T-helper 17 cell (primary cell): ENCODE measurements around the gene LYRM4. TPM values are rescaled to one million over a fixed set of nuclear protein-coding genes. Genes with fewer than 3 reads are reported as not detected.

Source experiments
- ATAC-seq: fragments of 150-1000 bp; cut with Tn5 transposase; 2 replicates; pipeline ENCODE4 v1.10.0; 2021; ENCODE audit warnings: mild to moderate bottlenecking, moderate library complexity
- DNase-seq, 3 donors: peaks; one replicate each; pipeline versions ENCODE4 v3.0.0 to v3.0.0-alpha.2; 2020 to 2021
- H3K9me3 ChIP-seq: one replicate; pipeline ENCODE4 v1.7.0; 2013; ENCODE audit warnings: low read length, mild to moderate bottlenecking; ENCODE audit not compliant: control insufficient read depth, poor library complexity, severe bottlenecking
- H3K27ac Mint-ChIP-seq: one replicate; pipeline ENCODE4 v1.8.0; 2022; ENCODE audit warnings: mild to moderate bottlenecking, moderate library complexity, mixed read lengths
- H3K27me3 Mint-ChIP-seq: one replicate; pipeline ENCODE4 v1.8.0; 2022; ENCODE audit warnings: mixed read lengths
- H3K36me3 Mint-ChIP-seq: one replicate; pipeline ENCODE4 v1.8.0; 2022; ENCODE audit warnings: low read depth, mixed read lengths
- H3K4me1 Mint-ChIP-seq: one replicate; pipeline ENCODE4 v1.8.0; 2022; ENCODE audit warnings: mild to moderate bottlenecking, mixed read lengths
- H3K4me3 Mint-ChIP-seq: one replicate; pipeline ENCODE4 v1.8.0; 2022; ENCODE audit warnings: mild to moderate bottlenecking, moderate library complexity, mixed read lengths
- total RNA-seq, 4 donors: library from RNA in 2 of 4; stranded (reverse) in 2 of 4; gene quantifications; one replicate each; pipeline ENCODE4 v1.2.3 and lab custom pipeline; 2022 to 2026

Gene LYRM4
- total RNA-seq, 2 donors from 2014 or later, result 14.6 to 19.2 TPM

- Mint-ChIP-seq H3K27me3 (no peaks in the 10 kb centered on the region), H3K4me3 (no peak overlapping the region), H3K27ac (no peak overlapping the region), H3K4me1 (peaks cover 2% of the 10 kb centered on the region), H3K36me3 (no peaks in the 10 kb centered on the region)
- DNase-seq, result no peak
- no peaks in the 10 kb centered on the region for H3K9me3 ChIP-seq
- ATAC-seq, result no peak
Measured at GRCh38 chr6:5103250-5103649, 157.5 kb downstream of the LYRM4 start.

- no peak for ATAC-seq
- no peaks in the 10 kb centered on the region for H3K36me3 Mint-ChIP-seq
- H3K4me1 Mint-ChIP-seq, result peaks cover 2% of the 10 kb centered on the region
- DNase-seq, result no peak
- H3K4me3 Mint-ChIP-seq, result no peak overlapping the region
- H3K9me3 ChIP-seq, result no peaks in the 10 kb centered on the region
- no peak overlapping the region for H3K27ac Mint-ChIP-seq
- no peaks in the 10 kb centered on the region for H3K27me3 Mint-ChIP-seq
Measured at GRCh38 chr6:5102267-5102970, 158.3 kb downstream of the LYRM4 start.

- Mint-ChIP-seq H3K36me3 (no peaks in the 10 kb centered on the region), H3K4me3 (no peak overlapping the region), H3K27me3 (no peaks in the 10 kb centered on the region), H3K4me1 (peaks cover 2% of the 10 kb centered on the region), H3K27ac (no peak overlapping the region)
- no peaks in the 10 kb centered on the region for H3K9me3 ChIP-seq
- DNase-seq, result no peak
- no peak for ATAC-seq
Measured at GRCh38 chr6:5100806-5101205, 159.9 kb downstream of the LYRM4 start.

- H3K9me3 ChIP-seq, result no peaks in the 10 kb centered on the region
- Mint-ChIP-seq H3K4me1 (peaks cover 2% of the 10 kb centered on the region), H3K27ac (no peak overlapping the region), H3K4me3 (no peak overlapping the region), H3K36me3 (peaks cover 3% of the 10 kb centered on the region), H3K27me3 (peaks cover 3% of the 10 kb centered on the region)
- DNase-seq (no peak), ATAC-seq (no peak)
Measured at GRCh38 chr6:5099537-5099936, 161.2 kb downstream of the LYRM4 start.

- H3K4me1 Mint-ChIP-seq, result peaks cover 2% of the 10 kb centered on the region
- peaks cover 11% of the 10 kb centered on the region for H3K27me3 Mint-ChIP-seq
- DNase-seq (no peak), ATAC-seq (no peak)
- H3K27ac Mint-ChIP-seq, result no peak overlapping the region
- peaks cover 3% of the 10 kb centered on the region for H3K36me3 Mint-ChIP-seq
- H3K4me3 Mint-ChIP-seq, result no peak overlapping the region
- H3K9me3 ChIP-seq, result no peaks in the 10 kb centered on the region
Measured at GRCh38 chr6:5098501-5099270, 162.1 kb downstream of the LYRM4 start.

- Mint-ChIP-seq H3K4me1 (peaks cover 3% of the 10 kb centered on the region), H3K27me3 (peaks cover 25% of the 10 kb centered on the region), H3K36me3 (peaks cover 3% of the 10 kb centered on the region), H3K4me3 (no peak overlapping the region), H3K27ac (no peak overlapping the region)
- no peak for DNase-seq
- H3K9me3 ChIP-seq, result no peaks in the 10 kb centered on the region
- no peak for ATAC-seq
Measured at GRCh38 chr6:5096482-5096881, 164.3 kb downstream of the LYRM4 start.

GRCh38 chr6:5095236-5095635 lies 165.5 kb downstream of the LYRM4 start:
- Mint-ChIP-seq H3K4me3 (no peak overlapping the region), H3K4me1 (peaks cover 5% of the 10 kb centered on the region), H3K27ac (no peak overlapping the region), H3K36me3 (peaks cover 3% of the 10 kb centered on the region), H3K27me3 (peaks cover 37% of the 10 kb centered on the region)
- ATAC-seq (no peak), DNase-seq (no peak)
- no peaks in the 10 kb centered on the region for H3K9me3 ChIP-seq

GRCh38 chr6:5094327-5094726 lies 166.4 kb downstream of the LYRM4 start:
- peaks cover 3% of the 10 kb centered on the region for H3K36me3 Mint-ChIP-seq
- no peaks in the 10 kb centered on the region for H3K9me3 ChIP-seq
- no peak for DNase-seq
- peaks cover 44% of the 10 kb centered on the region for H3K27me3 Mint-ChIP-seq
- H3K4me3 Mint-ChIP-seq, result no peak overlapping the region
- H3K27ac Mint-ChIP-seq, result no peak overlapping the region
- ATAC-seq, result no peak
- H3K4me1 Mint-ChIP-seq, result peaks cover 5% of the 10 kb centered on the region

GRCh38 chr6:5093231-5094015 lies 167.3 kb downstream of the LYRM4 start:
- no peak for ATAC-seq
- H3K27ac Mint-ChIP-seq, result no peak overlapping the region
- H3K4me3 Mint-ChIP-seq, result no peak overlapping the region
- H3K36me3 Mint-ChIP-seq, result peaks cover 3% of the 10 kb centered on the region
- peaks cover 3% of the 10 kb centered on the region for H3K4me1 Mint-ChIP-seq
- DNase-seq, result no peak
- H3K9me3 ChIP-seq, result no peaks in the 10 kb centered on the region
- H3K27me3 Mint-ChIP-seq, result peaks cover 44% of the 10 kb centered on the region

GRCh38 chr6:5091210-5092069 lies 169.3 kb downstream of the LYRM4 start:
- no peak overlapping the region for H3K4me3 Mint-ChIP-seq
- H3K27me3 Mint-ChIP-seq, result peaks cover 56% of the 10 kb centered on the region
- peaks cover 6% of the 10 kb centered on the region for H3K36me3 Mint-ChIP-seq
- no peak overlapping the region for H3K27ac Mint-ChIP-seq
- no peak for DNase-seq
- H3K4me1 Mint-ChIP-seq, result peaks cover 6% of the 10 kb centered on the region
- no peak for ATAC-seq
- H3K9me3 ChIP-seq, result no peaks in the 10 kb centered on the region

GRCh38 chr6:5090603-5091002 lies 170.1 kb downstream of the LYRM4 start:
- Mint-ChIP-seq H3K36me3 (peaks cover 6% of the 10 kb centered on the region), H3K4me3 (no peak overlapping the region), H3K27ac (no peak overlapping the region), H3K4me1 (peaks cover 8% of the 10 kb centered on the region), H3K27me3 (peaks cover 59% of the 10 kb centered on the region)
- DNase-seq, result no peak
- H3K9me3 ChIP-seq, result no peaks in the 10 kb centered on the region
- no peak for ATAC-seq

- Mint-ChIP-seq H3K4me3 (no peak overlapping the region), H3K36me3 (peaks cover 5% of the 10 kb centered on the region), H3K4me1 (peaks cover 8% of the 10 kb centered on the region), H3K27ac (no peak overlapping the region), H3K27me3 (peaks cover 58% of the 10 kb centered on the region)
- DNase-seq (no peak), ATAC-seq (no peak)
- H3K9me3 ChIP-seq, result no peaks in the 10 kb centered on the region
Measured at GRCh38 chr6:5089481-5090438, 171.0 kb downstream of the LYRM4 start.
